MM.1S (cell line): ENCODE data around the gene PLCG1.

ENCODE experiments used
- EZH2 ChIP-seq: fragments of 300-600 bp; sonication (generic); optimal IDR thresholded peaks from 2 replicates; pipeline ENCODE3; 2017; ENCODE audit warnings: low read depth, mild to moderate bottlenecking, antibody characterized with exemption, low read length, mixed read lengths
- EZH2phosphoT487 ChIP-seq: fragments of 300-600 bp; sonication (generic); IDR thresholded peaks from 2 replicates; pipeline ENCODE4 v1.6.1; 2018; ENCODE audit warnings: antibody characterized with exemption, low read length
- TF ChIP-seq, protein P1 (sequence below): fragments of 300-600 bp; sonication (generic); IDR thresholded peaks from 2 replicates; pipeline ENCODE4 v1.5.1; 2016; ENCODE audit warnings: antibody characterized with exemption, low read length, mixed read lengths

DNA sequence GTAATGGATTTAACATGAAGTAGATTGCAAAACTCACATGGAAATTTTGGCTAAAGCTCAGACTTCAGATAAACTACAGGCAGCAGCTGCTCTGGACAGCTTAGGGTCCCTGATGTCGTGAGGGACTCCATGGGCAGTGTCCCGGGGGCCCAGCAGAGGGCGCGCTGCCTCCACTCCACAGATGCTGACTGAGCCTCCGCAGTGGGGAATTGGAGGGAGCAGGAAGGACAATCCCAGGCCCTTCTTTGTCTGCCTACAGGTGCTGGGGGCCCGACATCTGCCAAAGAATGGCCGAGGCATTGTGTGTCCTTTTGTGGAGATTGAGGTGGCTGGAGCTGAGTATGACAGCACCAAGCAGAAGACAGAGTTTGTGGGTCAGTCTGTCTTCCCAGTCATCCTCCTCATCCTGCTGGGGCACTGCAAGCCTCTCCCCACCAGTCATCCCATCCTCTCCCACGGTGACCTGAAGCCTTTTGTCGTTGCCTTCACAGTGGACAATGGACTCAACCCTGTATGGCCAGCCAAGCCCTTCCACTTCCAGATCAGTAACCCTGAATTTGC lies 35.9 kb downstream of the PLCG1 start:
- TF ChIP-seq, protein P1, sequence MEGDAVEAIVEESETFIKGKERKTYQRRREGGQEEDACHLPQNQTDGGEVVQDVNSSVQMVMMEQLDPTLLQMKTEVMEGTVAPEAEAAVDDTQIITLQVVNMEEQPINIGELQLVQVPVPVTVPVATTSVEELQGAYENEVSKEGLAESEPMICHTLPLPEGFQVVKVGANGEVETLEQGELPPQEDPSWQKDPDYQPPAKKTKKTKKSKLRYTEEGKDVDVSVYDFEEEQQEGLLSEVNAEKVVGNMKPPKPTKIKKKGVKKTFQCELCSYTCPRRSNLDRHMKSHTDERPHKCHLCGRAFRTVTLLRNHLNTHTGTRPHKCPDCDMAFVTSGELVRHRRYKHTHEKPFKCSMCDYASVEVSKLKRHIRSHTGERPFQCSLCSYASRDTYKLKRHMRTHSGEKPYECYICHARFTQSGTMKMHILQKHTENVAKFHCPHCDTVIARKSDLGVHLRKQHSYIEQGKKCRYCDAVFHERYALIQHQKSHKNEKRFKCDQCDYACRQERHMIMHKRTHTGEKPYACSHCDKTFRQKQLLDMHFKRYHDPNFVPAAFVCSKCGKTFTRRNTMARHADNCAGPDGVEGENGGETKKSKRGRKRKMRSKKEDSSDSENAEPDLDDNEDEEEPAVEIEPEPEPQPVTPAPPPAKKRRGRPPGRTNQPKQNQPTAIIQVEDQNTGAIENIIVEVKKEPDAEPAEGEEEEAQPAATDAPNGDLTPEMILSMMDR = peak; percentile 94
- TF ChIP-seq EZH2 (no peak), EZH2phosphoT487 (no peak)
